ENCODE results near the gene AARS2.

AARS2 gene

DNA sequence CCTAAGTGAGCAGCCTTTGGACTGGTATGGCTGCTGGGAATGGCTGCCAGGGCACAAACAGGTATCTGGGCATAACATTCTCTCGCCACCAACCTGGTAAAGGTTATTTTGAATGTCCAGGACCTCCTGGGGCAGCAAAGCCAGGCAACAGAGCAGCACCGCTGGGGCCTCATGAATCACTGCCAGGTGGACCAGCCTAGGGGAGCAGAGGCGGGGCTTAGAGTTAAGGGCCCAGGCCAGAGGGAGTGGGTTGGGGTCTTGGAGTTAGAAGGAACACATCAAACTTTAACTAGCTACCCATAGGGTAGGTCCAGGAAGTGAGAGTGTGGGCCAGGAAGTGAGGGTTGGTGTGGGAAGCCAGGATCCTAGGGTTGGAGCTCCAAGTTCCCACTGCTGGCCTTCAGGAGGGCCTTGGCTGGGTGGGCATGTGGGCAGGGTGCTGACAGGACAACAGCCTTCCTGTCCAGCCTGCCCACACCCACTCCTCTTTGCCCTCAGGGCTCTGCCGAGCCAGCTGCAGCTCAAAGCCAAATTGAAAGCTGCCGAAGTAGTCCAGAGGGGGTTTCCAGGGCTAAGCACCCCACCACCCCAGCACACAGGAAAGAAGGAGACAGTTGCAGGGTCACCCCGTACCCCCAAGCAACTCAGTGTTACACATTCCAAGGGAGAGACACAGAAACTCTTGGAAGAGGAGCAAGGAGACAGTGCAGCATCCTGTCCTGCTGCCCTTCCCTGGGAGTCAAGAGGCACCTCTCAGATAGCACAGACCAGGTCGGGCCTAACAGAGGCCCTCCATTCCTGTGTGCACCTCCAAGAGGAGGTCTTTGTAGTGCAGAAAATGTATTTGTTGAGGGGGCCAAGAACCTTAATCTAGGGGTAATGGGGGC is 50.4 kb downstream of the AARS2 start:
- DNase-seq (ENCODE audit: low read depth): no peak

DNA sequence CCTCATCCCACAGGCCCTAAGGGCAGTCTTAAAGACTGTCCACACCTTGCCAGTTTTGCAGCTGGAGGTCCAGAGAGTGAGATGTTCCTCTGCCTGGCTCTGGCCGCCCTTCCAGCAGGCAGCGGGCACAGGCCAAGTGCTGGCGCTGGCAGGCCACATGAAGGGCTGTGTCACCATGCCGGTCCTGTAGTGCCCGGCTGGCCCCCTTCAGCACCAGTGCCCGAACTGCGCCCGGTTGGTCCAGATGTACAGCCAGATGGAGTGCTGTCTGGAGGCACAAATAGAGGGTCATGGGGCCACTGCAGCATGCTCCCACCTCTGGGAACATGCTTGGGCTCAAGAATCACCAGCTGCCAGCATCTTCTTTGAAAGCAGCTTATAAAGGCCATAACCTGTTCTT is 51.6 kb downstream of the AARS2 start:
- DNase-seq (ENCODE audit: low read depth): no peak

DNA sequence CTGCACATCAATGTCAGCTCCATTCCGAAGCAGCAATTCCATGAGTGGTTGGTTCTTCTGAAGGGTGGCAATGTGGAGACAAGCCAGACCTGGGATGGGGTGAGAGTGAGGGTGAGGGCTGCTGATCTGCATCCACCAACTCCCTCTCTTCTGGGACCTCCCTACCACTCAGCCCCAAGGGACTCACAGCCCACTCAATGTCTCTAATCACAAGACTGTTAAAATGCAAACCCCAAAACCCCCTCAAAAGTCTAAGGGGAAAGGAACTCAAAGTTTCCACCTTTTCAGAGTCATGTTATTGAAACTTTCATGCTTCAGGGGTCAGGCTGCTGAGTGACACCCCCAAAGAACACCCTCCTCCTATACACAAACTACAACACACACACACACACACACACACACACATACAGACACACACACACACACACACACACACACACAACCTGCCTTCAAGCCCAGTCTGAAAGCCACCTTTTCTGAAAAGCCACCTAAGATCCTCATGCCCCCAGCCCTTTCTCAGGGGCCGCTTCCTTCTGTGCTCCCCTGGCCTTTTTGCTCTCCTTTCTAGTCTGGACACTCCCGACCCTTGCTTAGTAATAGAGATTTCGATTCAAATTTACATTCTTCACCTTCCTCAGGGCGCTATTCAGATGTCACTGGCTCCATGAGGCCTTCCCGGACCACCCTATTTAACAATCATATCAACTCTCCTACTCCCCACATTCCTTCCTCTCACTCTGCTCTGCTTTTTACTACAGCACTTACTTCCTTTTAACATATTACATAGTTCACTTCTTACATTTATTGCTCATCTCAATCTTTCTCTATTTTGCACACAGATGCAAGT is 52.5 kb downstream of the AARS2 start:
- no peak for DNase-seq (ENCODE audit: low read depth)

DNA sequence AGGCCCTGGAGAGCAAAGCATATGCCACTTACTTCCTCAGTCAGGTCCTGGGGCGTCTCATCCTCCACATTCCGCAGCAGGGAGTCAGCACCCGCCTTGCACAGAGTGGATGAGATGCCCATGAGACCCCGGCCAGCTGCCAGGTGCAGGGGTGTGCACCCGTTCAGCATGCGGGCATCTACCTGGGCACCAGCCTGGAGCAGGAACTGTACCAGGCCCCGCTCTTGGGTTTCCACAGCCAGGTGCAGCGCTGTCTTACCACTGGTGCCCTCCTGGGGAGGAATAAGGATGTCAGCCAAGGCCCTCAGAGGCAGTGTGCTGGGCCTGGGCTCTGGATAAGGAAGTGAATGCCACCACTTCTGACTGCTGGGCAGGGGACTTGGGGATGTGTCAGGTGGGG is 53.1 kb downstream of the AARS2 start:
- DNase-seq (ENCODE audit: low read depth): no peak

DNA sequence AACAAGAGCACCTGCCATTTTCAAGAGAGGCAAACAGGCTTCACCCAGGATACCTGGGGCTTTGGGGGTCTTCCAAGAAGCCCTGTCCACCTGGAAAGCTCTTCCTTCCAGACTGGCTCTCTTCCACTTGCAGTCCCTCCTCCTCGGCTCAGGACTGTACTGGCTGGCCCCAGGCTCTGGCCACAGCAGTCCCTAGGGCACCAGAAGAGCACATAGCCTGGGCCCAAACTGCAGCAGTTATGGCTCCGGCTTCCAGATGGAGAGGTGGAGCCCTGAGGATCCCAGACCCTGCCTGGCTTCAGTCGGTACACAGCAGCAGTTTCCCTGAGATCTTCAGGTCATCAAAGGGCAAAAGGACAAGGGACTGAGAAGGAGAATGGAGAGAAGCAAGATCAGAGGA is 54.2 kb downstream of the AARS2 start:
- DNase-seq (ENCODE audit: low read depth): no peak

DNA sequence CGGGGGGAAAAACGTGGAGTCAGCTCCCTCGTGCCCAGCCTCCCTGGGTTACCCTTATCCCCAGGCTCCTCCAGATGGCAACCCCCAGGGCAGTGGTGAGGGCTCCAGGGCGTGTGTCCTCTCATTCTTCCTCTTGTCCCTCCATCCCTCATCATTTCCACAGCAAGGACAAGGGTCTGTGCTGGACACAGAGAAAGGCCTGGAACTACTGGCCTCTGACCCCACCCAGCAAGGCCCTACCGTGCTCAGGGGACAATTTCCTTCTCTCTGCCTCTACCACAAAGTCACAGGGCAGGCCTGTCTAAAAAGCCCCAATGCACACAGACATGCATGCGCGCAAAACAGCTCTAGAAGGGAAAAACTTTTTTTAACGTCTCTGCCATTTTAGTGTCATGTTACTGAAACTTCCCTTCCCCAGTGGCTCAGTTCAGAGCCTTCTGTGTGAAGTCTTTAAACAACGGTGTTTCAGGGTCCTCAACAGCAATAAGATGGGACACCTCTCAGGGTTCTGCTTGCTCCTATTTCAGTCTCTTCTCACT is 54.8 kb downstream of the AARS2 start:
- DNase-seq (ENCODE audit: low read depth): no peak

DNA sequence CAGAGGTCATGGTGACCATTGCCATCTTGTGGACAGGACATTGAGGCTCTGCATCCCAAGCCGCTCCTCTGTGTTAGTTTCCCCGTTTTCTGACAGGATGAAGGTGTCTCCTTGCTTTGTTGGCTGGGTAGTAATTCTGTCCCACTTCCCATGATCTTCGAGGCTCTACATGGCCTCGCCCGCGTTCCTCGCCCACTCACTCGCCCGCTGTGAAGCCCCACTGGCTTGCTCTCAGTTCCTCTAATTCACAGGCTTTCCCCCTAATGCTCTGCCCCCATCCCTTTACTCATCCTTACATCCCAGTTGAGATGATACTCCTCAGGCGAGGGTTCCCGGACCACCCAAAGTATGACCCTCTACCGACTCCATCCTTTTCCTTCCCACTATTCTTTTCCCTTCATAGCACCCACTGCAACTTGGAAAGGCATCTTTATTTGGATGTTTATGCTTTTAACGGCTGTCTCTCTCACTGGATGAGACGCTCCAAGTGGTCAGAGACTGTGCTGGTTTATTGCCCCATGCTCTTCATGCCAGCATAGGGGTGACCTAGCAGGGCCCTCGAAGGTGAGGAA is 55.3 kb downstream of the AARS2 start:
- no peak for DNase-seq (ENCODE audit: low read depth)

DNA sequence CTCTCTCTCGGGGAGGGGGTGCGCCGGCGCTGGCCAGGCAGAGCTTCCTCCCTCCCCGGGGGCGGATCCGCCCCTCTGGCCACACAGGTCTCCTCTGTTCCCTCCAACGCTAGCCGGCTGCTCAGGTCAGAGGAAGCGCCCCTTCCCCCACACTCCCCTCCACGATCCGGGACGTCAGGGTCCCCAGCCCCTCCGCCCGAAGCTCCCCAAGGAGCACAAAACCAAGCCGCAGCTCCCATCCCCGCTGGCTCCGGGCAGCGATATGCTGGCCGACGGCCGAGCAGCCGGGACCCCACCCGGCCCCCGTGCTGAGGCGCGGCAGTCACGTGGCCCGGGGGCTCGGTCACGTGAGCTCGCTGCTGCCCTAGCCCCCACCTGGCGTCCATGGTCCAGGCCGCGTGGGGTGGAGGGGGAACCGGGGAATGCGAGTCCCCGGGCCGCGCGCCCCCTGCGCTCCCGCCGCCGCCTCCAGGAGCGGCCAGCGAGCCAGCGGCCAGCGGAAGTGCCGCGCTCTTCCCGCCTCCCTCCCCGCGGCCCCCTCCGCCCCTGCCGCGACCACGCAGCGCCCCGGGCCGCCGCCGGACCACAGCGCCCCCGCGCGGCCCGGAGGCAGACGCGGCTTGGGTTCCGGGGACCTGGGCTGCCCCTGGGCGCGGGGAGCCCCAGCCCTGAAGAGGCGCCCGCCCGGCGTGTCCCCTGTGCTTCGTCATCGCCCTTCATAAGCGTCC is 56.0 kb downstream of the AARS2 start, which contains the start of gene SLC35B2:
Gene SLC35B2, minus strand, starts transcription at position 504 of the 728 bp plus-strand sequence. Its CDS starts 118 bp downstream, at position 386.
- no peak for DNase-seq (ENCODE audit: low read depth)

DNA sequence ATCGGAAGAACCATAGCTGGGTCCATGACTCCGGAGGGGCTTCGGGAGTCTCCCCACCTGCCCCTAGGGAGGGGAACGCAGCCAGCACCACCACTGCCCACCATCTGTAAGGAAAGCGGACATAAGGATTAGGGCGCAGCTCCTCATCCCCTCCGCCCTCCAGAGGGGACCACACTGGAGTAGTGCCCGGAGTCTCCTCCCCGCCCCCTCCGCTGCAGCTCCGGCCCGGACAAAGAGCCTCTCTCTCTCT is 56.4 kb downstream of the AARS2 start:
- DNase-seq (ENCODE audit: low read depth): no peak

DNA sequence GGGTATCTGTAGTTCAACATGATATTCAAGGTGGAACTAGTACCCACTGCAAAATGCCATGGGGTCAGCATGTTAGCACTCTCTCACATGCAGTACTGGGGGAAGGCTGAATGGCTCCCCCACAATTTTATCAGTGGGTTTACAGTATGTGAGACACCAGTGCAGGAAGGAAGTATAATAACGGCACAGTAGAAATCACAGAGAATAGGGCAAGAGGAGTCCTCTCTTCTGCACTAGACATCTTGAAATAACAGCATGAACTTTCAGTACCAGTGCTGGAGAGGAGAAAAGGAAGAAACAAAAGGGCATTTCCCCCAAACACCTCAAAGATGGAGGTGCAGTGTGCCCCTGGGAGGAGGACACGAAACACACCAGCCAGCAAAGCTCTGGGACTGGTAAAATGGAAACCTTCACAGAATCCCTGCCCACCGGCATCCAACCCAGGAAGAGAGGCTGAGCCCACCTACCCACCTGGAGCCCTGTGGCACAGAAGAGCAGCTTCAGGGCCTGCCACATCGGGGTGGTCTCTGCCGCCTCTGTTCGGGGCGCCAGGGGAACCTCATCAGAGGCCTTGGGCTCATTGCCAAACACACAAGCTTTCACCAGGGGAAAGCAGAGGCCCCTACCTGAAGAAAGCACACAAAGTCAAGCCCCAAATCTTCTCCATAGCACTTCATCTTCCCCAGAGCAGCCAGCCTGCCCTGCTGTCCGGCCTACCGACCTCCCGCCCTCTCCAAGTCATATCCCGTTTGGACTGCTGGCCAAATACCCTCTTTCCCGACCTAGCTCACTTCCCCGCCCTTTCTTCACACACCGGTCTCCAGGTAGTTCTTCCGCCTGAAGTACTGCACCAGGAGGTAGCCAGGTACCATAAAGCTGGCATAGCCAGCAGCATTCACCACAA is 57.0 kb downstream of the AARS2 start:
- no peak for DNase-seq (ENCODE audit: low read depth)

DNA sequence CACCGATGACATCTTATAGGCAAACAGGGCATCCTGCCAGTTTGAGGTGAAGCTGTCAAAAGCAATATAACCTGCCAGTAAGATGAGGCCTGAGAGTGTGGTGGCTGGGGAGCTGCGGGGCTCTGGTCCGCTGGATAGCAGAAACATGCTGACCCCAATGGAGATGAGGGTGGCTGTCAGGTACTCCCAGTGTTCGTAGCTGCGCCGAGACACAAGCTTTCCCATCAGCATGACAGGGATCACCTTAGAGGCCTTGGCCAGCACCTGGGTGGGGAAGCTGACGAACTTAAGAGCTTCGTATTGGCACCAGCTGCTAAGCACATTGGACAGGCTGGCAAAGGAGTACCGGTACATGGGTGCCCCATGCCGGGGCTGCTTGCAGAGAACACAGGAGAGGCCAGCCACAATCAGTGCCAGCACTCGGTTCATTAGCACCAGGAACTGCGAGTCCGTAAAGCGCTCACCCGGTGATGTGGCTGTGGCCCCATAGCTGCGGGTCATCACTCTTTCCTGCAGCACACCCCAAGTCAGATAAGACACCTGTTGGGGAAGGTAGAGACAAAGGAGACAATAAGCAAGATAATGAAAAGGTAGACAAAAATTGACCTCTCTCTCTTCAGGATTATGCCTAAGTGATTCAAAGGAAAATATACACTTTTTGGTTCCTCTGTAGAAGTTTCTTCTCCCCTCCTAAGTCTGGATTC is 57.9 kb downstream of the AARS2 start:
- no peak for DNase-seq (ENCODE audit: low read depth)

DNA sequence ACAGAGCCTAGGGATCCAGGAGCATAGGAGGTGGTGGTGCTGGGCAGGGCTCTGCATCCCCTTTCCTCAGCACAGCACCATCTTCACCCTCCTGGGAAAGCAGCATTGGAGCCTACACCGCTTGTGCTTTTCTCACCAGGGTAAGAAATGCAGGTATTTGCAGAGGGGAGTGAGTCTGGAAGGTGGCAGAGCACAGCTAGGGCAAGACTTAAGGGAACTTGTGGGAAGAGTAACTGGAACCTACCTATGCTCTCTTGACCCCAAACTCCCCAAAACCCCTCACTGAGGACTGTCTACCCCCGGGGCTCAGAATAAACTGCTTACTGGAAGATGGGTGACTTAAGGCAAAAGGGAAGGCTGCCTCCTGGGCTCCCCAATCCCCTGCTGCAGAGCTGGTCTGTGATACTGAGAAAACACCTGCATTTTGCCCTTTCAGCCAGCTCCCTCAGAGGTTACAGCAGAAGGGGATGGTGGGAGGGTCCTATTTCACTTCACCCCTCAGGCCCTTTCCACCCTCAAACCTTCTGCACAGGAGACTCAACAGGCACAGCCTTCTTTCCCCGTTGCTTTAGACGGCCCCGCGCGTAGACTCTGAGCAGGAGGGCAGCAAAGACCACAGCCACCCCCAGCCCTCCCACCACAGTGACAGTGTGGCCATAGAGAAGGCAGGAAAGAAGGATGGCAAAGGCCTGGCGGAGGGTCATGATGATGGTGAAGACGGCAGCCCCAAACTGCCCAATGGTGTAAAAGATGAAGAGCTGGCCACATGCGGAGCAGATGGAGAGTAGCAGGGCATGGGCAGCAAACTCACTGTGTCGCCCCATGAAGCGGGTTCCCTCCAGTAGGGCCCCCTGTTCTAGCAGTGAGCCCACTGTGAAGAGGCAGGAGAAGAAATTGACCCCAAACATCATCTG is 58.7 kb downstream of the AARS2 start:
- no peak for DNase-seq (ENCODE audit: low read depth)

DNA sequence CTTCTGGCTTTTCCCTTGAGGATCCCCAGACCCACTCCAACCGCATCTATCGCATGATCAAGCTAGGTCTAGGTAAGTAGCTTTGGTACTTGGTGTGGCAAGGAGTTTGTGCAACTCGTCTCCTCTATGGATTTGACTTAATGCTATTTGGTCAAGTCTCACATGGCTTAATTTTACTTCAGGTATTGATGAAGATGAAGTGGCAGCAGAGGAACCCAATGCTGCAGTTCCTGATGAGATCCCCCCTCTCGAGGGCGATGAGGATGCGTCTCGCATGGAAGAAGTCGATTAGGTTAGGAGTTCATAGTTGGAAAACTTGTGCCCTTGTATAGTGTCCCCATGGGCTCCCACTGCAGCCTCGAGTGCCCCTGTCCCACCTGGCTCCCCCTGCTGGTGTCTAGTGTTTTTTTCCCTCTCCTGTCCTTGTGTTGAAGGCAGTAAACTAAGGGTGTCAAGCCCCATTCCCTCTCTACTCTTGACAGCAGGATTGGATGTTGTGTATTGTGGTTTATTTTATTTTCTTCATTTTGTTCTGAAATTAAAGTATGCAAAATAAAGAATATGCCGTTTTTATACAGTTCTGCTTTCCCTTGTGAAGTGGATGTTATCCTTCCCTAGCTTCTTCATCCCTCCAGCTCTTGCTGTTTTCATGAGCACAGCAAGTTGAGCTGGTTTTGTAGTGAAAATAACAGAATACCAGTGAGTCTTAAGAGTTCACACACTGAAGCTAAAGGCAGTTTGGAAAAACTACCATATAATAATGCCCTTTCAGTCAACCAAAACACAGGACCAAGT is 59.6 kb downstream of the AARS2 start:
- DNase-seq (ENCODE audit: low read depth): no peak

DNA sequence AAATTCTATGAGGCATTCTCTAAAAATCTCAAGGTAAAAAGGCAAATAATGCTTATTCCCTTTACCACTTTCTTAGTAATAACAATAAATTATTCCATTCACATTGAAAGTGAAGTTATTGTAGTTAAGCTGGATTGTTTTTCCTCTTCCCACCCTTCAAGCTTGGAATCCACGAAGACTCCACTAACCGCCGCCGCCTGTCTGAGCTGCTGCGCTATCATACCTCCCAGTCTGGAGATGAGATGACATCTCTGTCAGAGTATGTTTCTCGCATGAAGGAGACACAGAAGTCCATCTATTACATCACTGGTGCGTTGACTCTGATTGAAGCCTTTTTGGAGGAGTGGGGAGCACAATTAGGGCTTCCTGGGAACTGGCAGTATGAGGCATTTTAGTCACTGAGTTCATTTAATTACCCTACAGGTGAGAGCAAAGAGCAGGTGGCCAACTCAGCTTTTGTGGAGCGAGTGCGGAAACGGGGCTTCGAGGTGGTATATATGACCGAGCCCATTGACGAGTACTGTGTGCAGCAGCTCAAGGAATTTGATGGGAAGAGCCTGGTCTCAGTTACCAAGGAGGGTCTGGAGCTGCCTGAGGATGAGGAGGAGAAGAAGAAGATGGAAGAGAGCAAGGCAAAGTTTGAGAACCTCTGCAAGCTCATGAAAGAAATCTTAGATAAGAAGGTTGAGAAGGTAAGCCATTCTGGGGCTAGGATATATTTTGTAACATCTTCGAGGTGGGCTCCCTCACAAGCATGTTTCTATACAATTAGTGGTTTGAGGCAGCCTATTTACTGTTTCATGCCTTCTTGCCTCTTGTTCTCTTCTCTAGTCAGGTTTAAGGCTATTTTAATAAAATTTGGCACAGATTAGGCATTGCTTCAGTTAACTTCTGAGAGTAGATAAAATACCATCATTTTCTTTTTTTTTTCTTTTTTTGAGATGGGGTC is 61.3 kb downstream of the AARS2 start:
- no peak for DNase-seq (ENCODE audit: low read depth)

DNA sequence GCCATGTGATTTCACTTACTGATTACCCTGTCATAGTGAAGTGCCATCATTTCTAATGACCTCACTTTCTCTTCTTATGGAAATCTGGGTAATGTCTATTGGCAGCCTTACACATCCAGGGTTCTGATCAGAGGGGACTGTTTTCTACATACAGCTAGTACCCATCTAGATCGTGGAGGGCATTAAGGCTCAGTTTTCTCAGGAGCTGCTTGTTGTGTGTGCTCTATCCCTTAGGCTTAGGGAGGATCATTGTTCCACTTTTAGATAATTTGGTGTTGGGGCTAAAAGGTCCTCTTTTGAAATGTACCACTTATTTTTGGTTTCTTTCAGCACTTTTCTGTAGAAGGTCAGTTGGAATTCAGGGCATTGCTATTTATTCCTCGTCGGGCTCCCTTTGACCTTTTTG is 62.4 kb downstream of the AARS2 start:
- no peak for DNase-seq (ENCODE audit: low read depth)

DNA sequence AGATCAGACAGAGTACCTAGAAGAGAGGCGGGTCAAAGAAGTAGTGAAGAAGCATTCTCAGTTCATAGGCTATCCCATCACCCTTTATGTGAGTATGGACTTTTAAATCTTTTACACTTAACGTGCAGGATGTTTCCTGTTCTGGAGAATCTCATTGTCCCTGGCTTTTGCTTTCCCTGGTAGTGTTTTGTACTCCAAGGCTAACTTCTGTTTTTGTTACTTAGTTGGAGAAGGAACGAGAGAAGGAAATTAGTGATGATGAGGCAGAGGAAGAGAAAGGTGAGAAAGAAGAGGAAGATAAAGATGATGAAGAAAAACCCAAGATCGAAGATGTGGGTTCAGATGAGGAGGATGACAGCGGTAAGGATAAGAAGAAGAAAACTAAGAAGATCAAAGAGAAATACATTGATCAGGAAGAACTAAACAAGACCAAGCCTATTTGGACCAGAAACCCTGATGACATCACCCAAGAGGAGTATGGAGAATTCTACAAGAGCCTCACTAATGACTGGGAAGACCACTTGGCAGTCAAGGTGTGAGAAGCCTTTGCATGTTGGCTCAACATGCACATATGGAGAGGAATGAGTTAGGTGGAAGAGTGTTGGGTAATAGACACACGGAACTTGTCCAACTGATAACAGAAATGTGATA is 63.0 kb downstream of the AARS2 start:
- no peak for DNase-seq (ENCODE audit: low read depth)

Data from GM04504 (cell line).